ENCODE results near the gene ZSWIM8.
A peak's percentile ranks its signal among the peaks of the same experiment; 100 is the strongest.
"Not testable (repeated sequence)": the region's sequence is repeated elsewhere in the genome, so short reads cannot be mapped to it uniquely, and the experiment has no call there.

Gene ZSWIM8

GRCh38 chr10:73785211-73785720, at the start of gene ZSWIM8:
TSS of gene ZSWIM8 (plus strand) at chr10:73785606. CDS start at chr10:73785879, 273 bp downstream.
- Mint-ChIP-seq H3K9me3 (no peaks in the 10 kb centered on the region), H3K4me1 (ENCODE audit: low read depth) (peaks cover 59% of the 10 kb centered on the region), H3K4me3 (peak within 1 kb of the TSS; percentile 96), H3K36me3 (ENCODE audit: low read depth) (peaks cover 22% of the 10 kb centered on the region), H3K27ac (peak within 1 kb of the TSS; percentile 96), H3K27me3 (no peaks in the 10 kb centered on the region)

- not testable (repeated sequence) for H3K27ac Mint-ChIP-seq; H3K4me3 Mint-ChIP-seq; H3K9me3 Mint-ChIP-seq; H3K36me3 Mint-ChIP-seq (ENCODE audit: low read depth); H3K27me3 Mint-ChIP-seq
- peaks cover 25% of the 10 kb centered on the region for H3K4me1 Mint-ChIP-seq (ENCODE audit: low read depth)
Observed at GRCh38 chr10:73740501-73741254, 44.7 kb upstream of the ZSWIM8 start.

DNA sequence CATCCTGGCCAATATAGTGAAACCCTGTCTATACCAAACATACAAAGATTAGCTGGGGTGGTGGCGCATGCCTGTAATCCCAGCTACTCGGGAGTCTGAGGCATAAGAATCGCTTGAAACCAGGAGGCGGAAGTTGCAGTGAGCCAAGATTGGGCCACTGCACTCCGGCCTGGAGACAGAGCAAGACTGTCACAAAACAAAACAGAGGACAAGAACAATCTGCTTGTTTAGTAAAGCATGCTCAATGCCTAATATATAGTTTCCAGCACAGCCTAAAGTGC, 43.0 kb upstream of the ZSWIM8 start:
- H3K27ac Mint-ChIP-seq, result peak overlapping the region; percentile 40
- H3K9me3 Mint-ChIP-seq, result no peaks in the 10 kb centered on the region
- H3K36me3 Mint-ChIP-seq (ENCODE audit: low read depth), result peaks cover 20% of the 10 kb centered on the region
- no peaks in the 10 kb centered on the region for H3K27me3 Mint-ChIP-seq
- H3K4me3 Mint-ChIP-seq, result no peak overlapping the region
- H3K4me1 Mint-ChIP-seq (ENCODE audit: low read depth), result peaks cover 35% of the 10 kb centered on the region

- H3K36me3 Mint-ChIP-seq (ENCODE audit: low read depth), result peaks cover 20% of the 10 kb centered on the region
- peaks cover 35% of the 10 kb centered on the region for H3K4me1 Mint-ChIP-seq (ENCODE audit: low read depth)
- no peaks in the 10 kb centered on the region for H3K9me3 Mint-ChIP-seq
- peak overlapping the region; percentile 94 for H3K4me3 Mint-ChIP-seq
- no peaks in the 10 kb centered on the region for H3K27me3 Mint-ChIP-seq
- H3K27ac Mint-ChIP-seq, result peak overlapping the region; percentile 99
Observed at GRCh38 chr10:73743327-73743904, 42.0 kb upstream of the ZSWIM8 start.

- Mint-ChIP-seq H3K36me3 (ENCODE audit: low read depth) (peaks cover 23% of the 10 kb centered on the region), H3K27ac (peak within 1 kb of the TSS; percentile 99)
Observed at GRCh38 chr10:73743905-73744663, 41.3 kb upstream of the ZSWIM8 start, which contains the start of gene SEC24C. TSS of gene SEC24C (plus strand) at chr10:73744372. CDS start at chr10:73746833, 2,461 bp downstream.

DNA sequence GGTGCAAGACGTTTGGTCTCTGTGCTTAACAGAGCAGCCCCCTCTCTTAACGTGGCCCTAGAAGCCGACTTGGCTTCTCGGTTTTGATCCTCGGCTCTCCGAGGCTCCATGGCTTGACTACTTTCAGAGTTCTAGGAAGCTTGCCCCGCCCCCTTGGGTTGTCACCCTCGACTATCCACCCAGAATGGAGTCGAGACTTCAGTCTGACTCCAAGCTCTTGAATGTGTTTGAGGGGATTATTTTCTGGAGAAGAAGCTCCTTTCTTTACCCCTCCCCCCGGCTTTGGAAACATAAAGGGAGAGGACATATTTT, 40.8 kb upstream of the ZSWIM8 start:
- peaks cover 27% of the 10 kb centered on the region for H3K36me3 Mint-ChIP-seq (ENCODE audit: low read depth)
- H3K27ac Mint-ChIP-seq, result peak overlapping the region; percentile 99
- peaks cover 43% of the 10 kb centered on the region for H3K4me1 Mint-ChIP-seq (ENCODE audit: low read depth)

More at GRCh38 chr10:73743905-73744663, 41.3 kb upstream of the ZSWIM8 start, which contains the start of gene SEC24C:
- peak within 1 kb of the TSS; percentile 94 for H3K4me3 Mint-ChIP-seq
- H3K4me1 Mint-ChIP-seq (ENCODE audit: low read depth), result peaks cover 39% of the 10 kb centered on the region
- no peaks in the 10 kb centered on the region for H3K27me3 Mint-ChIP-seq
- H3K9me3 Mint-ChIP-seq, result no peaks in the 10 kb centered on the region

GRCh38 chr10:73746721-73747120, 38.7 kb upstream of the ZSWIM8 start:
- H3K36me3 Mint-ChIP-seq (ENCODE audit: low read depth), result peaks cover 46% of the 10 kb centered on the region
- H3K4me1 Mint-ChIP-seq (ENCODE audit: low read depth), result peaks cover 56% of the 10 kb centered on the region
- H3K27ac Mint-ChIP-seq, result peak overlapping the region; percentile 81
- H3K27me3 Mint-ChIP-seq, result no peaks in the 10 kb centered on the region
- H3K9me3 Mint-ChIP-seq, result no peaks in the 10 kb centered on the region
- H3K4me3 Mint-ChIP-seq, result peak overlapping the region; percentile 72

More for the DNA sequence above, 40.8 kb upstream of the ZSWIM8 start:
- Mint-ChIP-seq H3K27me3 (no peaks in the 10 kb centered on the region), H3K4me3 (peak overlapping the region; percentile 94), H3K9me3 (no peaks in the 10 kb centered on the region)

GRCh38 chr10:73750819-73751218, 34.6 kb upstream of the ZSWIM8 start:
- H3K27me3 Mint-ChIP-seq, result no peaks in the 10 kb centered on the region
- no peak overlapping the region for H3K27ac Mint-ChIP-seq
- H3K9me3 Mint-ChIP-seq, result no peaks in the 10 kb centered on the region
- peaks cover 40% of the 10 kb centered on the region for H3K4me1 Mint-ChIP-seq (ENCODE audit: low read depth)
- no peak overlapping the region for H3K4me3 Mint-ChIP-seq
- H3K36me3 Mint-ChIP-seq (ENCODE audit: low read depth), result peaks cover 67% of the 10 kb centered on the region

DNA sequence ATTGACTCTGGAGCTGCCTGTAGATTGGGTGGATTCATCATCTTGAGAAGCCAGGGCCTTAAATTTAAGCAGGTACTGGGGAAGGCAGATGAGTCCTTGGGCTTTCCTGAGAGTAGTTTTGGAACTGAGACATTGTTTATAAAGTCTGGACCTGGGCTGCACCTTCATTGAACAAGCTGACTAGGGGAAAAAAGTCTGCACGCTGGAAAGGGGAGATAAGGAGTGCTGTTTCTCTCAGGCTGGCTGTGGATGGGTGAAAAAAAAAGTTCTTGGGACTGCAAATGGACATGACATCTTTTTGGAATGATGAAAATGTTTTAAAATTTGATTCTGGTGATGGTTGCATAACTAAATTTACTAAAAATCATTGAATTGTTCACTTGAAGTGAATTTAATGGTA, 29.2 kb upstream of the ZSWIM8 start:
- Mint-ChIP-seq H3K27ac (peak overlapping the region; percentile 53), H3K36me3 (ENCODE audit: low read depth) (peaks cover 73% of the 10 kb centered on the region), H3K9me3 (no peaks in the 10 kb centered on the region), H3K27me3 (no peaks in the 10 kb centered on the region), H3K4me3 (no peak overlapping the region), H3K4me1 (ENCODE audit: low read depth) (peaks cover 50% of the 10 kb centered on the region)

DNA sequence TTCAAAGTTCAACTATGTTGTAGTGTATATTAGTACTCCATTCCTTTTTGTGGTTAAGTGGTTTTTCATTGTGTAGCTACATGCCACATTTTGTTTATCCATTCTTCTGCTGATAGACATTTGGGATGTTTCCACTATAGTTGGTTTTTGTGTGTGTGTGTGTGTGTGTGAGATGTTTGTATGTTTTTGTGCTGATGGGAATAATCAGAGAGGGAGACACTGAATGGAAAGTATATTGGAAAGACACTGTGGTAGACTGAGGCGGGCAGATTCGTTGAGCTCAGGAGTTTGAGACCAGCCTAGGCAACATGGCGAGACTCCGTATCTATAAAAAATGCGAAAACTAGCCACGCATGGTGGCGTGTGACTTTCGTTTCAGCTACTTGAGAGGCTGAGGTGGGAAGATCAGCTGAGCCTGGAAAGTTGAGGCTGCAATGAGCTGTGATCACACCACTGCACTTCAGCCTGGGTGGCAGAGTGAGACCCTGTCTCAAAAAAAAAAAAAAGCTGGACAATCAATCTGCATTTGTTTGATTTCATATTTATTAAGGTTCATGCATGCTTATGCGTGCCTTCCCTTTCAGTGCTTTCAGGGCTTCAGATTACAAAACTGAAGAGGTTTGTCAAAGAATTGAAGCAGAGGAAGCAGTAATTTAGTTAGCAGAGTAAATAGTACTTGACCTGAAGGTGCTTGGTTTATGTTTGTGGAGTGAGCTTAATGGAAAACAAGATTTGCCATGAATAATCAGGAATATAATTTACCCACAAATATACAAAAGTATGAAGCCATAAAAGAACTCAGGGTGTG, 26.5 kb upstream of the ZSWIM8 start:
- peak overlapping the region; percentile 86 for H3K27ac Mint-ChIP-seq
- H3K36me3 Mint-ChIP-seq (ENCODE audit: low read depth), result peaks cover 78% of the 10 kb centered on the region
- H3K9me3 Mint-ChIP-seq, result no peaks in the 10 kb centered on the region
- H3K27me3 Mint-ChIP-seq, result no peaks in the 10 kb centered on the region
- H3K4me1 Mint-ChIP-seq (ENCODE audit: low read depth), result peaks cover 61% of the 10 kb centered on the region
- H3K4me3 Mint-ChIP-seq, result peak overlapping the region; percentile 35

DNA sequence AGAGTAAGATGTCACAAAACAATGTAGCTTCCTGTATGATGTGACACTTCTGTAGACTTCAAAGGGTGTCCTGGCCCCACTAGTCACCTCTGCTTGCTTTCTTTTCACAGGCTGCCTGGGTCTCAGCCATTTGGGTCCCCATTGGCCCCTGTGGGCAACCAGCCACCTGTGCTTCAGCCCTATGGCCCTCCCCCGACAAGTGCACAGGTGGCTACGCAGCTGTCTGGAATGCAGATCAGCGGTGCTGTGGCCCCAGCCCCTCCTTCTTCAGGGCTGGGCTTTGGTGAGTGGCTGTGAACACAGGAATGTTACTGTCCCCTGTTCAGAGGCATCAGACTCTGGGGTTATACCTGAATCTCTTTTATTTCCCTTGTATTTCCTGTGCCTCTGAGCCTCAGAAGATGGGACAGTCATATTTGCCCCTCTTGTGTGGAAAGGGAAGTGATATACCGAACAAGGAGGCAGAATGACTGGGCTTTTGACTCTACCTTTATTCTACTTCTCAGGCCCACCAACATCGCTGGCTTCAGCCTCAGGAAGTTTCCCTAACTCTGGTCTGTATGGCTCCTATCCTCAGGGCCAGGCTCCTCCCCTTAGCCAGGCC, 25.8 kb upstream of the ZSWIM8 start:
- H3K4me1 Mint-ChIP-seq (ENCODE audit: low read depth), result peaks cover 58% of the 10 kb centered on the region
- H3K9me3 Mint-ChIP-seq, result no peaks in the 10 kb centered on the region
- H3K4me3 Mint-ChIP-seq, result peak overlapping the region; percentile 35
- H3K27me3 Mint-ChIP-seq, result no peaks in the 10 kb centered on the region
- peaks cover 79% of the 10 kb centered on the region for H3K36me3 Mint-ChIP-seq (ENCODE audit: low read depth)
- peak overlapping the region; percentile 86 for H3K27ac Mint-ChIP-seq

- no peak overlapping the region for H3K27ac Mint-ChIP-seq
- no peak overlapping the region for H3K4me3 Mint-ChIP-seq
- peaks cover 83% of the 10 kb centered on the region for H3K36me3 Mint-ChIP-seq (ENCODE audit: low read depth)
- peaks cover 47% of the 10 kb centered on the region for H3K4me1 Mint-ChIP-seq (ENCODE audit: low read depth)
- no peaks in the 10 kb centered on the region for H3K9me3 Mint-ChIP-seq
- H3K27me3 Mint-ChIP-seq, result no peaks in the 10 kb centered on the region
Observed at GRCh38 chr10:73761781-73762180, 23.6 kb upstream of the ZSWIM8 start.

GRCh38 chr10:73762915-73763314, 22.5 kb upstream of the ZSWIM8 start:
- peaks cover 86% of the 10 kb centered on the region for H3K36me3 Mint-ChIP-seq (ENCODE audit: low read depth)
- no peak overlapping the region for H3K4me3 Mint-ChIP-seq
- H3K27me3 Mint-ChIP-seq, result no peaks in the 10 kb centered on the region
- peaks cover 40% of the 10 kb centered on the region for H3K4me1 Mint-ChIP-seq (ENCODE audit: low read depth)
- H3K9me3 Mint-ChIP-seq, result no peaks in the 10 kb centered on the region
- peak overlapping the region; percentile 78 for H3K27ac Mint-ChIP-seq

DNA sequence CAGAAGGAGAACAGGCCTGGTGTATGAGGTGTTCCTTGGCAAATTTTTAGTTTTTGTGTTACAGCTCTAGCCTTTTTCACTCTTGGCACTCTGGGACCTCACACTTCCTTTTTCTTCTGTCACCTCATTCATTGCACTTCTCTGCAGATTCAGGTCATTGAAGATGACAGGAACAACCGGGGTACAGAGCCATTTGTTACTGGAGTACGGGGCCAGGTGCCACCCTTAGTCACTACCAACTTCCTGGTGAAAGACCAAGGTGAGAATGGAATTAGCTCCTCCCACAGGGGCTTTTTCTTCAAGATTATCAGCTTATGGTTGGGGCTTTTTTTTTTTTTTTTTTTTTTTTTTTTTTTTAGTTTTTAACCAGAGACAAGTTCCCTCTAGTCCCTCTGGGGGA, 22.1 kb upstream of the ZSWIM8 start:
- no peaks in the 10 kb centered on the region for H3K27me3 Mint-ChIP-seq
- H3K27ac Mint-ChIP-seq, result peak overlapping the region; percentile 78
- no peak overlapping the region for H3K4me3 Mint-ChIP-seq
- H3K36me3 Mint-ChIP-seq (ENCODE audit: low read depth), result peaks cover 86% of the 10 kb centered on the region
- peaks cover 36% of the 10 kb centered on the region for H3K4me1 Mint-ChIP-seq (ENCODE audit: low read depth)
- H3K9me3 Mint-ChIP-seq, result no peaks in the 10 kb centered on the region
